Neuronal stem cell (in vitro differentiated cells): ENCODE results near the gene PIP5K1A.
A peak's percentile ranks its signal among the peaks of the same experiment; 100 is the strongest.
"Not testable (repeated sequence)": the region's sequence is repeated elsewhere in the genome, so short reads cannot be mapped to it uniquely, and the experiment has no call there.

ENCODE experiments used
- DNase-seq: peaks from one replicate; pipeline ENCODE4 v3.0.0-alpha.2; 2013; ENCODE audit warnings: low spot score
- H2AFZ ChIP-seq: one replicate; pipeline ENCODE4 v1.6.1; 2013; ENCODE audit warnings: mild to moderate bottlenecking, low read length, inconsistent platforms
- H2AK5ac ChIP-seq: 2 replicates; pipeline ENCODE4 v1.6.1; 2013; ENCODE audit warnings: low read depth, mild to moderate bottlenecking, inconsistent platforms, low read length, moderate library complexity, mixed read lengths
- H2BK120ac ChIP-seq: 2 replicates; pipeline ENCODE4 v1.6.1; 2013; ENCODE audit warnings: low read depth, mild to moderate bottlenecking, inconsistent platforms, low read length, moderate library complexity, mixed read lengths
- H2BK12ac ChIP-seq: one replicate; pipeline ENCODE4 v1.6.1; 2013; ENCODE audit warnings: low read length, inconsistent platforms
- H2BK15ac ChIP-seq: 2 replicates; pipeline ENCODE4 v1.6.1; 2013; ENCODE audit warnings: mild to moderate bottlenecking, low read length, inconsistent platforms, mixed read lengths
- H2BK5ac ChIP-seq: one replicate; pipeline ENCODE4 v1.6.1; 2013; ENCODE audit warnings: inconsistent platforms, mild to moderate bottlenecking, low read length, moderate library complexity
- H3K14ac ChIP-seq: one replicate; pipeline ENCODE4 v1.6.1; 2013; ENCODE audit warnings: low read length, inconsistent platforms
- H3K18ac ChIP-seq: 2 replicates; pipeline ENCODE4 v1.6.1; 2013; ENCODE audit warnings: low read length, inconsistent platforms
- H3K23ac ChIP-seq: 2 replicates; pipeline ENCODE4 v1.6.1; 2013; ENCODE audit warnings: low read depth, mild to moderate bottlenecking, mixed read lengths, low read length, inconsistent platforms; ENCODE audit not compliant: poor library complexity
- H3K27ac ChIP-seq: replicated peaks from 3 replicates; pipeline ENCODE4 v1.5.1; 2013; ENCODE audit warnings: low read length, inconsistent platforms
- H3K27me3 ChIP-seq, 3 experiments: 2 replicates each; pipeline ENCODE4 v1.6.1; 2013; ENCODE audit warnings: low read length in 3 of 3, mild to moderate bottlenecking in 2 of 3, inconsistent platforms in 1 of 3, low read depth in 1 of 3, mixed read lengths in 1 of 3, moderate library complexity in 1 of 3; ENCODE audit not compliant: control insufficient read depth in 3 of 3, insufficient read depth in 3 of 3
- H3K36me3 ChIP-seq, 2 donors: replicated peaks in 1 of 2; 2 replicates each; pipeline ENCODE4 v1.6.1; 2013; ENCODE audit warnings: low read length in 2 of 2; ENCODE audit not compliant: control insufficient read depth in 2 of 2, insufficient read depth in 2 of 2
- H3K4ac ChIP-seq: 2 replicates; pipeline ENCODE4 v1.6.1; 2013; ENCODE audit warnings: inconsistent platforms, mild to moderate bottlenecking, low read length, moderate library complexity
- H3K4me1 ChIP-seq, 2 donors: 1 replicate in 1 of 2; 2 replicates in 1 of 2; pipeline ENCODE4 v1.6.1; 2013; ENCODE audit warnings: low read length in 2 of 2, low read depth in 1 of 2; ENCODE audit not compliant: control insufficient read depth in 2 of 2, insufficient read depth in 1 of 2
- H3K4me2 ChIP-seq: one replicate; pipeline ENCODE4 v1.6.1; 2013; ENCODE audit warnings: mild to moderate bottlenecking, low read length, inconsistent platforms; ENCODE audit not compliant: insufficient read depth, poor library complexity, severe bottlenecking
- H3K4me3 ChIP-seq, 2 donors: 2 replicates each; pipeline ENCODE4 v1.5.1; 2013; ENCODE audit warnings: low read length in 2 of 2, mild to moderate bottlenecking in 2 of 2, inconsistent platforms in 1 of 2, moderate library complexity in 1 of 2
- H3K79me1 ChIP-seq: one replicate; pipeline ENCODE4 v1.6.1; 2013; ENCODE audit warnings: low read depth, mild to moderate bottlenecking, inconsistent platforms, low read length, moderate library complexity
- H3K9ac ChIP-seq: one replicate; pipeline ENCODE4 v1.6.1; 2013; ENCODE audit warnings: mild to moderate bottlenecking, low read depth, low read length, inconsistent platforms; ENCODE audit not compliant: poor library complexity
- H3K9me3 ChIP-seq, 2 donors: replicated peaks in 1 of 2; 2 replicates each; pipeline versions ENCODE3 to v1.6.1; 2013; ENCODE audit warnings: low read length in 2 of 2, mild to moderate bottlenecking in 2 of 2, inconsistent platforms in 1 of 2, low read depth in 1 of 2, mixed read lengths in 1 of 2, moderate library complexity in 1 of 2; ENCODE audit not compliant: control insufficient read depth in 2 of 2, insufficient read depth in 1 of 2
- H4K8ac ChIP-seq: one replicate; pipeline ENCODE4 v1.6.1; 2013; ENCODE audit warnings: low read depth, mild to moderate bottlenecking, inconsistent platforms, low read length, moderate library complexity
- H4K91ac ChIP-seq: one replicate; pipeline ENCODE4 v1.6.1; 2013; ENCODE audit warnings: low read length, low read depth, mild to moderate bottlenecking, inconsistent platforms; ENCODE audit not compliant: poor library complexity
- WGBS, 2 donors: extraction: QIAGEN DNeasy Blood & Tissue Kit; methylation state at CpG; one replicate each; pipeline ENCODE4 v1.1.7; 2013; ENCODE audit warnings: missing lambda C conversion rate in 2 of 2, mixed read lengths in 1 of 2; ENCODE audit not compliant: insufficient read length in 2 of 2, insufficient replicate concordance in 1 of 2; ENCODE audit errors: extremely low coverage in 2 of 2; 5-methylcytosine and 5-hydroxymethylcytosine counted together

Gene PIP5K1A

GRCh38 chr1:151197863-151198253, 494 bp upstream of the PIP5K1A start:
- no peak overlapping the region for H4K91ac ChIP-seq
- no peak overlapping the region for H3K9ac ChIP-seq
- H3K27ac ChIP-seq, result no peak overlapping the region
- H3K79me1 ChIP-seq, result peaks cover 3% of the 10 kb centered on the region
- no peaks in the 10 kb centered on the region for H3K9me3 ChIP-seq
- peaks cover 2 to 5% of the 10 kb centered on the region in 2 donors for H3K4me1 ChIP-seq
- WGBS, 2 donors, result no CpG with 5 or more reads among the region's 10 CpGs
- no peak overlapping the region for H3K23ac ChIP-seq
- no peak overlapping the region for H2BK15ac ChIP-seq
- peak overlapping the region; percentile 98 for H3K4me3 ChIP-seq
- H4K8ac ChIP-seq, result no peak overlapping the region
- H3K27me3 ChIP-seq, result no peaks in the 10 kb centered on the region
- no peak overlapping the region for H3K4ac ChIP-seq
- no peak overlapping the region for H2BK5ac ChIP-seq
- H3K36me3 ChIP-seq, result peaks cover 1 to 19% of the 10 kb centered on the region in 2 donors
- DNase-seq, result no peak
- no peak overlapping the region for H2AK5ac ChIP-seq
- no peak overlapping the region for H2BK120ac ChIP-seq
- no peak overlapping the region for H2BK12ac ChIP-seq
- no peak overlapping the region for H3K14ac ChIP-seq
- H3K4me2 ChIP-seq, result peak overlapping the region; percentile 71
- H2AFZ ChIP-seq, result peak overlapping the region; percentile 82
- H3K18ac ChIP-seq, result no peak overlapping the region

GRCh38 chr1:151199873-151200581, 1.7 kb downstream of the PIP5K1A start:
- H3K36me3 ChIP-seq, result peaks cover 4 to 41% of the 10 kb centered on the region in 2 donors
- H3K79me1 ChIP-seq, result peaks cover 3% of the 10 kb centered on the region
- no peak overlapping the region for H2BK5ac ChIP-seq
- peak overlapping the region; percentile 72 for H3K4me2 ChIP-seq
- H3K18ac ChIP-seq, result no peak overlapping the region
- no peak overlapping the region for H2BK12ac ChIP-seq
- H3K23ac ChIP-seq, result no peak overlapping the region
- H2AFZ ChIP-seq, result no peak overlapping the region
- H4K91ac ChIP-seq, result no peak overlapping the region
- H2BK120ac ChIP-seq, result no peak overlapping the region
- no peak overlapping the region for H2AK5ac ChIP-seq
- no peak for DNase-seq
- H4K8ac ChIP-seq, result no peak overlapping the region
- no peak overlapping the region for H3K27ac ChIP-seq
- no peak overlapping the region for H3K14ac ChIP-seq
- no peak overlapping the region for H3K4ac ChIP-seq
- H3K9ac ChIP-seq, result no peak overlapping the region
- no peaks in the 10 kb centered on the region for H3K9me3 ChIP-seq
- no peaks in the 10 kb centered on the region for H3K27me3 ChIP-seq
- no peak overlapping the region for H2BK15ac ChIP-seq
- H3K4me3 ChIP-seq, result peak overlapping the region; percentile 98
- peaks cover 2 to 5% of the 10 kb centered on the region in 2 donors for H3K4me1 ChIP-seq
- WGBS, 2 donors, result no CpG with 5 or more reads among the region's 11 CpGs

DNA sequence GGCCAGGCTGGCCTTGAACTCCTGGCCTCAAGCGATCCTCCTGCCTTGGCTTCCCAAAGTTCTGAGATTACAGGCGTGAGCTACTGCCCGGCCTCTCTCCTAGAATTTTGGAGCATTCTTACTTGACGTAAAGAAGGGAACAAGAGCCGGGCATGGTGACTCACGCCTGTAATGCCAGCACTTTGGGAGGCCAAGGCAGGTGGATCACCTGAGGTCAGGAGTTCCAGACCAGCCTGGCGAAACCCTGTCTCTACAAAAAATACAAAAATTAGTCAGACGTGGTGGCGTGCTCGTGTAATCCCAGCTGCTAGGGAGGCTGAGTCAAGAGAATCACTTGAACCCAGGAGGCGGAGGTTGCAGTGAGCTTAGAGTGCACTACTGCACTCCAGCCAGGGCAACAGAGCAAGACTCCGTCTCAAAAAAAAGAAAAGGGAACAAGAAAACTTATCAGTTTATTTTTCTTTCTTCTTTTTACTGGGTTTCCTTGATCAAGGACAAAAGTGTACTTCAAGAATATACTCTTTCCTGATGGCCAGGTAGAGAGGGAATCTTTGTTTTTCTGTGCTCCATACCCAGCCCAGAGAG, 7.1 kb downstream of the PIP5K1A start:
- not testable (repeated sequence) for H4K91ac ChIP-seq, H3K79me1 ChIP-seq, H2AFZ ChIP-seq, H3K27me3 ChIP-seq, H3K18ac ChIP-seq, H3K4me2 ChIP-seq, H2AK5ac ChIP-seq, H3K4me3 ChIP-seq, H3K14ac ChIP-seq, H3K9ac ChIP-seq, H4K8ac ChIP-seq, H2BK12ac ChIP-seq, H3K9me3 ChIP-seq, H3K23ac ChIP-seq, DNase-seq, H2BK120ac ChIP-seq, H3K4me1 ChIP-seq, H2BK15ac ChIP-seq, H3K4ac ChIP-seq, H3K27ac ChIP-seq, H2BK5ac ChIP-seq
- no CpG with 5 or more reads among the region's 12 CpGs for WGBS, 2 donors
- peaks cover 12 to 88% of the 10 kb centered on the region in 2 donors for H3K36me3 ChIP-seq

DNA sequence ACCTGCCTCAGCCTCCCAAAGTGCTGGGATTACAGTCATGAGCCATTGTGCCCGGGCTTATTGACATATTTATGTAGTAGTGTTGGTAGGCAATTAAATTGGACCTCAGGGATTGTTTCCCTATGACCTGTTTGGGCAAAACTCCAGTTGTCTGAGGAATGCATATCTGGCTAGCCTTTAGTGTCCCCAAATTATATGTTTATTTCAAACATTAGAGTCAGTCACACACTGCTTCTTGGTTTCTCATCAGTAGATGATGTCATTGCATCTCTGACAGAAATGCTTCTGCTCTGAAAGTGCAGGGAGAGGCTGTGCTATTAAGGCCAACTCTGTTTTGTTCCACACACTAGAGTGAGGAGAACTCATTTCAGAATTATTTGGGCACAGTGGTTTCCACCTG, 12.5 kb downstream of the PIP5K1A start:
- no peaks in the 10 kb centered on the region for H3K27me3 ChIP-seq
- H3K4me1 ChIP-seq, result no peaks in the 10 kb centered on the region

More for the DNA sequence above, 12.5 kb downstream of the PIP5K1A start:
- Histone ChIP-seq H2AFZ (no peak overlapping the region), H3K27ac (no peak overlapping the region), H2BK15ac (no peak overlapping the region), H3K4me3 (no peak overlapping the region), H3K79me1 (peaks cover 6% of the 10 kb centered on the region), H2BK5ac (no peak overlapping the region), H2AK5ac (no peak overlapping the region), H4K91ac (no peak overlapping the region), H3K23ac (no peak overlapping the region), H3K36me3 (peaks cover 15 to 84% of the 10 kb centered on the region in 2 donors), H3K4me2 (no peak overlapping the region), H2BK120ac (no peak overlapping the region), H3K4ac (no peak overlapping the region), H3K9me3 (no peaks in the 10 kb centered on the region), H3K9ac (no peak overlapping the region), H4K8ac (no peak overlapping the region), H3K18ac (no peak overlapping the region), H2BK12ac (no peak overlapping the region), H3K14ac (no peak overlapping the region)
- WGBS, 2 donors, result no CpG with 5 or more reads among the region's 1 CpG
- DNase-seq, result no peak
